Neural progenitor cell (in vitro differentiated cells): ENCODE measurements around the gene NSMF.

Experiments used
- EZH2 ChIP-seq: fragments of 200-600 bp; sonication (generic); IDR thresholded peaks from 2 replicates; pipeline ENCODE4 v1.6.1; 2017; ENCODE audit warnings: antibody characterized with exemption, mild to moderate bottlenecking, moderate library complexity
- EZH2phosphoT487 ChIP-seq: fragments of 200-600 bp; sonication (generic); IDR thresholded peaks from 2 replicates; pipeline ENCODE4 v1.6.1; 2017; ENCODE audit warnings: antibody characterized with exemption
- TF ChIP-seq, protein P1 (sequence below): fragments of 200-600 bp; sonication (generic); IDR thresholded peaks from 2 replicates; pipeline ENCODE4 v1.5.1; 2017; ENCODE audit warnings: antibody characterized with exemption, mild to moderate bottlenecking

GRCh38 chr9:137446851-137447471 is 12.2 kb downstream of the NSMF start:
- TF ChIP-seq, protein P1, sequence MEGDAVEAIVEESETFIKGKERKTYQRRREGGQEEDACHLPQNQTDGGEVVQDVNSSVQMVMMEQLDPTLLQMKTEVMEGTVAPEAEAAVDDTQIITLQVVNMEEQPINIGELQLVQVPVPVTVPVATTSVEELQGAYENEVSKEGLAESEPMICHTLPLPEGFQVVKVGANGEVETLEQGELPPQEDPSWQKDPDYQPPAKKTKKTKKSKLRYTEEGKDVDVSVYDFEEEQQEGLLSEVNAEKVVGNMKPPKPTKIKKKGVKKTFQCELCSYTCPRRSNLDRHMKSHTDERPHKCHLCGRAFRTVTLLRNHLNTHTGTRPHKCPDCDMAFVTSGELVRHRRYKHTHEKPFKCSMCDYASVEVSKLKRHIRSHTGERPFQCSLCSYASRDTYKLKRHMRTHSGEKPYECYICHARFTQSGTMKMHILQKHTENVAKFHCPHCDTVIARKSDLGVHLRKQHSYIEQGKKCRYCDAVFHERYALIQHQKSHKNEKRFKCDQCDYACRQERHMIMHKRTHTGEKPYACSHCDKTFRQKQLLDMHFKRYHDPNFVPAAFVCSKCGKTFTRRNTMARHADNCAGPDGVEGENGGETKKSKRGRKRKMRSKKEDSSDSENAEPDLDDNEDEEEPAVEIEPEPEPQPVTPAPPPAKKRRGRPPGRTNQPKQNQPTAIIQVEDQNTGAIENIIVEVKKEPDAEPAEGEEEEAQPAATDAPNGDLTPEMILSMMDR = no peak
- no peak for TF ChIP-seq EZH2
- no peak for TF ChIP-seq EZH2phosphoT487
